NB4 (cell line): ENCODE results near the gene TECRL.

Experiments
- CTCF ChIP-seq: IDR thresholded peaks from one replicate; pipeline ENCODE4 v1.5.1; 2012; ENCODE audit warnings: low read depth, low read length
- MAX ChIP-seq: IDR thresholded peaks from 2 replicates; pipeline ENCODE4 v1.6.1; 2011; ENCODE audit warnings: low read depth, low read length
- MYC ChIP-seq: IDR thresholded peaks from 2 replicates; pipeline ENCODE4 v1.6.1; 2011; ENCODE audit warnings: low read depth, low read length
- POLR2A ChIP-seq: IDR thresholded peaks from 2 replicates; pipeline ENCODE4 v1.6.1; 2011; ENCODE audit warnings: mild to moderate bottlenecking; ENCODE audit not compliant: insufficient read length; ENCODE audit errors: extremely low read depth

- TF ChIP-seq CTCF (no peak), POLR2A (no peak), MAX (no peak), MYC (no peak)
Observed at GRCh38 chr4:64250061-64250460, 159.2 kb downstream of the TECRL start.
